ENCODE measurements around the gene SMIM27. TPM values are rescaled to one million over a fixed set of nuclear protein-coding genes. Genes with fewer than 3 reads are reported as not detected.
"Not testable (repeated sequence)": the region's sequence is repeated elsewhere in the genome, so short reads cannot be mapped to it uniquely, and the experiment has no call there.

Gene SMIM27
- total RNA-seq, 2 donors from 2014 or later, result 15.3 to 19.5 TPM

DNA sequence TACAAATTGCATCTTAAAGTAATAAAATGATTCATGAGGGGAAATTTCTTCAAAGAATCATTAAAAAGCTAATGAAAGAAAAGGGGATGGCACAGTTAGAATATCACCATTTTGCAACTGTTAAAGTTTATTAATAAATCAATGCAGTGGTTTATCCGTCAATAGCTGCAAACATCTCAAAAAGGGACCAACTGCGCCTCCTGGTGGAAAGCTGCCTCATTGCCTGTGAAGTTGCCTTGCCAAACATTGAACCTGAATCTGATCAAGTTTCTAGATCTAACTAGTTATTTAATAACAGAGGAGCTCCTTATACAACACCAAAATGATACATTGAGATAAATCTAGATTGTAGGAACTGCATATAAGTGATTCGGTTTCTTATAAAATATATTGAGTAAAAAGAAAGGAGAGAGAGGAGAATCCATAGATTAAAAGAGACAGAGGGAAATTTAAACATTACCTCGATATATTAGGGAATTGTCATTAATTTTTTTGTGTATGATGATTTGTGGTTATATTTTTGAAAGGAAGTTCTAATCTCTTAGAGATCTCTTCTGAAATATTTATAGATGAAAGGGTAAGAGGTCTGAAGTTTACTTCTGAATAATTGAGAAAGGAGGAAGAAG is 27.7 kb downstream of the SMIM27 start:
- H3K36me3 Mint-ChIP-seq, result no peaks in the 10 kb centered on the region
- no peak overlapping the region for H3K27ac Mint-ChIP-seq
- ATAC-seq (peak in 1 of 2 donors; percentile 43), DNase-seq (ENCODE audit: low spot score in 2 of 2) (peak in 1 of 2 donors; percentile 79)
- H3K9me3 Mint-ChIP-seq, result no peaks in the 10 kb centered on the region

DNA sequence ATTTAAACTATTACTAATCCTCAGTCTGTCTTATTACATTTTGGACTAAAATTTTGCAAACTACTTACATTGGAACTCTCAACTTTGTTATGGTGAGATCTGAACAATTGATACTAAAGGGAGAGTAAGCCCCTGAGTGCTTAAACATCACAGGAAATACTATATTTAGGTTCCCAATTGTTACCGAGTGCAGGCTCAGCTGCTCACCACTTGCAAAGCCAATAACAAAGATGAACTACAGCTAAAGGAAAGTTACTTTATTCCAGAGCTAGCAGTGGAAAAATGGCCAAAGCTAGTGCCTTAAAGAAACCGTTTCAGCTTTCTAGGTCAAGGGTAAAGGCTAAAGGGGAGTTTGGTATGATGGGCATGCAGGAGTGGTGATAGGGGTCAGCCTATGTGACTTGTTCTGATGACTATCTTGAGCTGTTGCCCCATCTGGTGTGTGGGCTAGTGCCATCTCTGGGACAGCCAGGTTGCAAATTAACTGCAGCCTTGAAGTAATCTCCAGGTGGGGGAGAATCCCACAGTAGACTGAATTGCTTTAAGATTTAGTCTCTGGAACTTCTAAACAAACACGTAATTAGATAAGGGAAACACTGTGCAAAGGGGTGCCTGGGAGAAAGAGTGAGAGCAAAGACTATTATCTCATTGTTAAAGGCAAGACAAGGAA is 28.6 kb downstream of the SMIM27 start:
- DNase-seq (ENCODE audit: low spot score in 2 of 2) (no peak), ATAC-seq (no peak)
- Mint-ChIP-seq H3K9me3 (no peaks in the 10 kb centered on the region), H3K36me3 (no peaks in the 10 kb centered on the region), H3K27ac (no peak overlapping the region)

DNA sequence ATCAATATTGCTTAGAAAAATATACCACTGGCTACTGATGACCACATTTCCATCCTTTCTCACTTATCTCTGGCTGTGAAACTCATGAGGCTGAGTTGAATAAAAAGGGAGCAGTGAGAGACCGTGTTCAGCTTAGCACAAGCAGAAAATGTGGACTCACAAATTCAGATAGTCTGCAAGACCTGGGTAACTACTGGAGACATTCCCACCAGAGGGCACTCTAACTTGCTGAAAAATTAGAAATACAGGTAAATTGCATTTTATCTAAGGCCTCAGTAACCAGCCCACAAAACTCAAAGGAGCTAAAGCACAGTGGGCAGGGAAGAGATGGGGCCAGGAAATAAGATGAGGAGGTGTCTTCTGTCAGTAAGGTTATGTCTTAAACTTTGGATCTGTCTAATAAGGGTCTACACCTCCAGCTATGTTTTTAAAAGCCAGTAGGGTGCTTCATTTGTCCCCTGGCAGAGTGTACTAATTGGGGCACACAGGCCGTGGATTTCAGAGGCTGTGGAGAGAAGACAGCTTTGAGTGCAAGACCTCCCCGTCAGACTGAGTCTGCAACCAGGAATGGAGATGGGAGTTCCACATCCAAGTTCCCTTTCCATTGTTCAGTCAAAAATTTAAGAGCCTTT is 29.5 kb downstream of the SMIM27 start:
- DNase-seq (ENCODE audit: low spot score in 2 of 2), result peak in 1 of 2 donors; percentile 31
- H3K27ac Mint-ChIP-seq, result no peak overlapping the region
- peak; percentile 26 to 72 for ATAC-seq

DNA sequence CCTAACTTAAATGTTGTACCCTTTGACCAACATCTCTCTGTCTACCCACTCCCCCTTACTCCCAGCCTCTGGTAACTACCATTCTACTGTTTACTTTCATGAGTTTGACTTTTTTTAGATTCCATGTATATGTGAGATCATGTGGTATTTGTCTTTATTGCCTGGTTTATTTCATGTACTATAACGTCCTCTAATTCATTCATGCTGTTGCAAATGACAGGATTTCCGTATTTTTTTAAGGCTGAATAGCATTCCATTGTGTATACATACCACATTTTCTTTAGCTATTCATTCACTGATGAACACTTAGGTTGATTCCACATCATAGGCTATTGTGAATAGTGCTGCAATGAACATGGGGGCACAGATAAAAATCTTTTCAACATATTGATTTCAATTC is 32.7 kb downstream of the SMIM27 start:
- H3K27ac Mint-ChIP-seq, result no peak overlapping the region
- no peak for ATAC-seq

More for the DNA sequence above, 29.5 kb downstream of the SMIM27 start:
- Mint-ChIP-seq H3K36me3 (no peaks in the 10 kb centered on the region), H3K9me3 (no peaks in the 10 kb centered on the region)

DNA sequence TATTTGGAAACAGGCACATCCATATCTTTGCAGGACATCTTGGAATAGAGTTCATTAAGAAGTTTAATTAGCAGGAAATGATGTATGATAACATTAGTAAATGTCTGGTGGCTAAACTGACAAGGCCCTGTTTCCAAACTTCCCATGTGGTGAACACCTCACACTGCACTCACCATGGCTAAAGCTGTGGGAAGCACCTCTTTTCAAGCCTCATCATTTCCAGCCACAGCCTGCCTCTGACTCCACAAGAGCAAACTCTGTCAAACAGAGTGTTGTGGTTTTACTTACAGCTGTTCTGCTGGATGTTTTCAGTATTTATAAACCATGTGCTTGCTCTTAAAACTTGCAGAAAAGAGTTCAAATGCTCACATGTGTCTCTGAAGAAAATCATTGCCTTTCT is 35.8 kb downstream of the SMIM27 start:
- Mint-ChIP-seq H3K36me3 (no peaks in the 10 kb centered on the region), H3K27ac (no peak overlapping the region), H3K9me3 (no peaks in the 10 kb centered on the region)
- peak; percentile 62 to 71 for ATAC-seq
- no peak for DNase-seq (ENCODE audit: low spot score in 2 of 2)

More for the DNA sequence above, 32.7 kb downstream of the SMIM27 start:
- no peak for DNase-seq (ENCODE audit: low spot score in 2 of 2)
- Mint-ChIP-seq H3K9me3 (no peaks in the 10 kb centered on the region), H3K36me3 (no peaks in the 10 kb centered on the region)

DNA sequence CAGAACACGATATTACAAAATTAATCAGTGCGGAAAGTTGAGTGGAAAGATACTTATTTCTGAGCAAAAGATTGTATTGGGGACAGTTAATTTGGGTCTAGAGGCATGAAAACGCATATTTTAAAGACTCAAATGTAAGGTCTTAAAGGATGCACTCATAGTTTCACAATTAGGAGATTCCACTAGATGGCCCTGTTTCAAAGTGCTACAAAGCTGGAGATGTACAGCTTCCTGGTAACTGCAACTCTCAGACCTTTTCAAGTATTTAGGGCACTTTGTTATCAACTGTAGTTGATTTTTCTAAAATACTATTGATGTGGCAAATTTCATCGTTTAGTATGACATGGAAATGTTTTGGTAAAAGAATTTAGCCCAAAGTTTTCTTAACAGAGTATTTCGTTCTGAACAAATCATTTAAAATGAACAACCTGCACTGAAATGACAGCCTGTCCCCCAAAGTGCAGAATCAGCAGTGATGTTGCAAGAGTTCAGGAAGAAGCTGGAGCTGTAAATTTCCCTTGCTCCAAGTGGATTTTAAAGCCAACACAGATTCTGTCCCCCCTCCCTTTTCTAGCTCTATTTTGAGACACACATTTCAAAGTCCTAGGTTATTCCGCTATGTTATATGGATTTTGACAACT is 37.1 kb downstream of the SMIM27 start:
- no peak overlapping the region for H3K27ac Mint-ChIP-seq
- H3K9me3 Mint-ChIP-seq, result no peaks in the 10 kb centered on the region
- H3K36me3 Mint-ChIP-seq, result no peaks in the 10 kb centered on the region
- ATAC-seq, result peak in 1 of 2 donors; percentile 60
- DNase-seq (ENCODE audit: low spot score in 2 of 2), result no peak

DNA sequence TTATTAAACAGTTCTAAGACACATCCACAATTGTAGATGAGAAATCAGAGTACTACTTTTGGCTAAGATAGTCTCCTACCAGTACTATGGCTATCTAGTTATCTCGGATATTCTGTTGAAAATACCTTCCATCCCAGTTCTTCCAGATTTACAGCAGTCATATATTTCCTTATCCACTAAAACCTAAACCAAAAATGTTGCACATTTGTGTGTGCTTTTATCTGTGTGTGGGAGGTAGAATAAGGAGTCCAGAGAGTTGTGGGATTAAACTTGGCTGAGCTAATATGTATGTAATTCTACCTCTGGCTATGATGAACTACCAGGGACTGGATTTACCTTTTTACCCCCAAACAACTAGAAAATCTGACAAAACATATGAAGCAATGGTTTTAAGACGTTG is 38.3 kb downstream of the SMIM27 start:
- DNase-seq (ENCODE audit: low spot score in 2 of 2), result no peak
- ATAC-seq, result no peak
- Mint-ChIP-seq H3K27ac (no peak overlapping the region), H3K9me3 (no peaks in the 10 kb centered on the region), H3K36me3 (no peaks in the 10 kb centered on the region)

DNA sequence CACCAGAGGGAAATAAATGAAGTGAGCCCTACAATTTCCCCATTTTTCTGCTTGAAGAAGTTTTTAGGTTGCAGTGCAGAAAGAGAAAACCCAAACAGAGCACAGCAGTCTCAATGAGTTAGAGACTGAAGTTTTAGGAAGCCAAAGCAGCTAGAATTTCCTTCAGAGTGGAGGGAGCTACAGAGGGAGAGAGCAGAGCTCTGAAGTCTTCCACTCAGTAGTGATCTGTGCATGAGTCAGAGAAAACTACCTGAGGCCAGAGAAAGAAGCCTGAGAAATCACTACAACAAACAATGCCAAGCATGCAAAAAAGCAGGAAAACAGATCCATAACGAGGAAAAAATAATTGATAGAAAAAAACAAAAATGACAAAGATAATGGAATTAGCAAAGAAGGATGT is 38.8 kb downstream of the SMIM27 start:
- Mint-ChIP-seq H3K9me3 (no peaks in the 10 kb centered on the region), H3K36me3 (no peaks in the 10 kb centered on the region), H3K27ac (no peak overlapping the region)
- no peak for ATAC-seq
- DNase-seq (ENCODE audit: low spot score in 2 of 2), result no peak

DNA sequence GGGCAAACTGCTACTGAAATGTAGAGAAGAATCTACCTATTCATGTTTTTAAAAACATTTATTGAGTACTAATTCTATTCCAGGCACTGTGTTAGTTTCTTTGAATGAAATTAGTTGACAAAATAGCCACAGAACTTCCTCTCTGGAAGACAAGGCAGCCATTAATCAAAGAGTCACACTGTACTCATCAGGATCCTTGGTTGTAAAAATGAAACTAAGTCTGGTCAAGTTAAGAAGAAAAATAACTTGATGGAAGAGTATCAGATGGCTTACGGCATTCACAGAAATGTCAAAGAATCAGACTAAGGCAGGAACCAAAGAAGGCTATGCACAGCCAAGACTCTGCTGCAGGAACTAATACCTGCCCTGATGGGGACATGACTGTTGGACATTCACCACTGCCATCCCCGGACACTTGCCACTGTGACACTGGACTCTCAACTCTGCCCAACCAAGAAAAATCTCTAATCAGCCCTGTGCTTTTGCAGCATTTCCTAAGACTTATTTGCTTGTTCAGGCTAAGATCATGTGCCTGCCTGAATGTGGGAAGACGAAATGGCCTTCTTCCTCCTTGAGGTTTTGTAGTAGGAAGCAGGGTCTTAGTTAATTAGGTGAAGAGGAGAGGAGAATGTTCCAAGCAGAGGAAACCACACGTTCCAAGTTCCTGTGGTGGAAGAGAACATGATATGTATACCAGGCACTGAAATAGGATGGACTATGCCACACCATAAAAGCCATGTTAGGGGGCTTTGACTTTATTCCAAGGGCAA is 44.2 kb downstream of the SMIM27 start:
- no peaks in the 10 kb centered on the region for H3K36me3 Mint-ChIP-seq
- H3K9me3 Mint-ChIP-seq, result peaks cover 5 to 7% of the 10 kb centered on the region in 2 donors
- H3K27ac Mint-ChIP-seq, result no peak overlapping the region
- no peak for DNase-seq (ENCODE audit: low spot score in 2 of 2)
- no peak for ATAC-seq

DNA sequence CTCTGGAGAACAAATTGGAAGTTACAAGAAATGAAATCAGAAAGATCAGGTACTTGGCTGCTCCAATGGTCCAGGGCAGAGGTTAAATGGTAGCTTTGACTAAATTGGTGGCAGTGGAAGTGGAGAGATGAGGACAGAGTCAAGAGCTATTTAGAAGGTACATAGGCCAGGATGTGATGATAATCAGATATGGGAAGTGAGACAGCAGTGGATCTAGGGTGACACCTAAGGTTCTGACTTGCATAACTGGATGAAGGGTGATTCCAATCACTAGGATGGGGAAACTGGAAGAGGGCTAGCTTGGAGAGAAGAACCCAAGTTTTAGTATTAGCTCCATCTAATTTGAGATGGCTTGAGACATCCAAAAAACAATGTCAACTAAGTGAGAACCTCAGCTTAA is 44.8 kb downstream of the SMIM27 start:
- DNase-seq (ENCODE audit: low spot score in 2 of 2) (no peak), ATAC-seq (no peak)
- H3K27ac Mint-ChIP-seq, result no peak overlapping the region
- H3K36me3 Mint-ChIP-seq, result no peaks in the 10 kb centered on the region
- H3K9me3 Mint-ChIP-seq, result peaks cover 5 to 7% of the 10 kb centered on the region in 2 donors

DNA sequence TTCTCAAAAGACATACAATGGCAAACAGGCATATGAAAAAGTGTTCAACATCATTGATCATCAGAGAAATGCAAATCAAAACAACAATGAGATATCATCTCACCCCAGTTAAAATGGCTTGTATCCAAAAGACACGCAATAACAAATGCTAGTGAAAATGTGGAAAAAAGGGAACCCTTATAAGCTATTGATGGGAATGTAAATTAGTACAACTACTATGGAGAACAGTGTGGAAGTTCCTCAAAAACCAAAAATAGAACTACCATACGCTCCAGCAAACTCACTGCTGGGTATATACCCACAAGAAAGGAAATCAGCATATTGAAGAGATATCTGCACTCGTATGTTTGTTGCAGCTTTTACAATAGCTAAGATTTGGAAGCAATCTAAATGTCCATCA is 46.9 kb downstream of the SMIM27 start:
- not testable (repeated sequence) for H3K9me3 Mint-ChIP-seq; H3K27ac Mint-ChIP-seq; H3K36me3 Mint-ChIP-seq; DNase-seq (ENCODE audit: low spot score in 2 of 2); ATAC-seq

Other genes with a start within 250 kb of the SMIM27 start
- 10 to 100 TPM in 1 of 2 donors, 1 to 10 TPM in 1; 9.9 to 16.7 TPM for gene ACO1, start 167.7 kb upstream of the SMIM27 start, total RNA-seq
- 10 to 100 TPM in 1 of 2 donors, 1 to 10 TPM in 1; 5.8 to 11.4 TPM for gene RIGI, start 26.1 kb upstream of the SMIM27 start, total RNA-seq
- 10 to 100 TPM; 14.1 to 20.9 TPM for gene TOPORS, start 259 bp downstream of the SMIM27 start, total RNA-seq
- gene NDUFB6, start 20.8 kb downstream of the SMIM27 start, total RNA-seq, result 10 to 100 TPM; 42.9 to 83.9 TPM
- not detected for gene TAF1L, start 83.3 kb downstream of the SMIM27 start, total RNA-seq
- gene TMEM215, start 231.2 kb downstream of the SMIM27 start, total RNA-seq, result not detected